ENCODE measurements around the gene TCP11L2.
"Not testable (repeated sequence)": the region's sequence is repeated elsewhere in the genome, so short reads cannot be mapped to it uniquely, and the experiment has no call there.

TCP11L2 gene

GRCh38 chr12:106308121-106308520 is 5.6 kb downstream of the TCP11L2 start:
- no peak for DNase-seq

DNA sequence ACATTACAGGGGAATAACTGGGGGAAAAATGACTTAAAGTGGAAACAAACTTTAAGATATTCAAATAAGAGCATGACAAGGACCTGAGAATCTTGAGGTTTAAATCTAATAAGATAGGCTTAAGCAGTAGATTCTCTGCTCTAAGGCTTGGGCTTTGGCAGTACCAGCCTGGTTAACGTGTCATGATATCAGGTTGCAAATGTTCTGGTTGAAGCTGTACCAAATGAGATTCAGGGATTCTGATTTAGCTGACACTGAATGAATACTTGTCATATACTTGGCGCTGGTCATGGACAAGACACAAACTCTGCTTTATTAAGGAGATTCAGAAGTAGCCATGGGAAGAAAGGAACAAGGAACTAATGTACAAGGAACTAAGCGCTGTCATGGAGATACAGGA is 6.1 kb downstream of the TCP11L2 start:
- DNase-seq, result no peak

GRCh38 chr12:106309671-106310505 is 7.4 kb downstream of the TCP11L2 start:
- no peak for DNase-seq

- no peak for DNase-seq
Observed at GRCh38 chr12:106310687-106311086, 8.2 kb downstream of the TCP11L2 start.

- DNase-seq, result no peak
Observed at GRCh38 chr12:106311139-106311538, 8.6 kb downstream of the TCP11L2 start.

- DNase-seq, result not testable (repeated sequence)
Observed at GRCh38 chr12:106313413-106313812, 10.9 kb downstream of the TCP11L2 start.

DNA sequence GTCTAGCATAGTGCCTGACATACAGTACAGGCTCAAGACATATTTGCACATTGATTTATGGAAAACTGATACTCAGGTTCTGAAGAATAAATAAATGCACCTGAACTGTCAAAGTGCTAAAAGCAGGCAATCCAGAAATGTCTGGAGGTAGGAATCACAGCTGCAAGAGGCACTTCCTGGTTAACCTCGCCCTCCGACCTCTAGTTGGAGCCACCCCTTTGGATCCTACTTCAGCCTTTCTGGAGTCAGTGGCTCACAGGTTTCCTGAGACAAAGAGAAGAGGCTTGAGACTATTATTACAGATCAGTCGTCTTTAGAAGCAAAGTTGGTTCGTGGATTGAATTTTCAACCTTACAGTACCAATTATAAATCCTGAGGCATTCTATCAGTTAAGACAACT is 13.0 kb downstream of the TCP11L2 start:
- no peak for DNase-seq

GRCh38 chr12:106317406-106318082 is 15.0 kb downstream of the TCP11L2 start:
- DNase-seq, result peak in 1 of 2 experiments; percentile 19

DNA sequence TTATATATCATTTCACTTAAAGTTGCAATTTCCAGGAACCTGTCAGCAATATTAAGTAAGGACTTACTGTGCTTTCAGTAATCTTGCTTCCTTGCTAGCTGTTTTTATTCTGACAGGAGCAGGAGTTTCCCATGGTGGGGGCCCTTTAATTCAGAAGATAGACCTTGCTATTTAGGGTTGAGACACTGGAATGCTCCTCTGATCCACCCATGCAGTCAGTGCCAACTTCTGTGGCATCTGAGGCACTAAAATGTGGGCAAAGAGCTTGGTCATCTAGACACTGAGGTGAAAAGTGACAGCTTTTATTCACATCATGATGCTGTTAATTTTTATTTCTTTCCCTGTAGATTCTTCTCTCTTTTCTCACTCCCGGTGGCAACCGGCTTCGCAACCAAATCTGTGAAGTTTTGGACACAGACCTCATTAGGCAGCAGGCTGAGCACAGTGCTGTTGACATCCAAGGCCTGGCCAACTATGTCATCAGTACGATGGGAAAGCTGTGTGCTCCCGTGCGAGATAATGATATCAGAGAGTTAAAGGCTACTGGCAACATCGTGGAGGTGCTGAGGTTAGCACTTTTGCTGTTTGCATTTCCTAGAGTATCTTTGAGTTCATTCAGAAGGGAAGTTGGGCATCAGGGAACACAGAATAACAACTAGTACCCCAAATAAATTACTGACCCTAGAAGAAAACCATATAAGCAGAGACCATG is 18.8 kb downstream of the TCP11L2 start:
- DNase-seq, result no peak

DNA sequence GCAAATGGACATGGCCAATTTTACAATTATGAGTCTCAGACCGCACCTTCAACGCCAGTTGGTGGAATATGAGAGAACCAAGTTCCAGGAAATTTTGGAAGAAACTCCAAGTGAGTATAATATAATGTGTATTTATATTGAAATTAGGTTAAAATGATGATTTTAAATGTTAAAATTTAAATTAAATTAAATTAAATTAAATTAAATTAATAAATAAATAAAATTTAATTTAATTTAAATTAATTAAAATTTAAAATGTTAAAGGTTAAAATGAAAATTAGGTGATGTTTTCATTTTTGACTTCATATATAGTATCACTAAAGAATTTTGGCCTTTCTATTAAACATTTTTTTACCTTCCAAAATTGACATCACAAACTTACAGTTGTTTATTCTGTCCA is 21.0 kb downstream of the TCP11L2 start:
- no peak for DNase-seq

GRCh38 chr12:106327309-106327869 is 24.9 kb downstream of the TCP11L2 start:
- no peak for DNase-seq

- no peak for DNase-seq
Observed at GRCh38 chr12:106328735-106329134, 26.2 kb downstream of the TCP11L2 start.

DNA sequence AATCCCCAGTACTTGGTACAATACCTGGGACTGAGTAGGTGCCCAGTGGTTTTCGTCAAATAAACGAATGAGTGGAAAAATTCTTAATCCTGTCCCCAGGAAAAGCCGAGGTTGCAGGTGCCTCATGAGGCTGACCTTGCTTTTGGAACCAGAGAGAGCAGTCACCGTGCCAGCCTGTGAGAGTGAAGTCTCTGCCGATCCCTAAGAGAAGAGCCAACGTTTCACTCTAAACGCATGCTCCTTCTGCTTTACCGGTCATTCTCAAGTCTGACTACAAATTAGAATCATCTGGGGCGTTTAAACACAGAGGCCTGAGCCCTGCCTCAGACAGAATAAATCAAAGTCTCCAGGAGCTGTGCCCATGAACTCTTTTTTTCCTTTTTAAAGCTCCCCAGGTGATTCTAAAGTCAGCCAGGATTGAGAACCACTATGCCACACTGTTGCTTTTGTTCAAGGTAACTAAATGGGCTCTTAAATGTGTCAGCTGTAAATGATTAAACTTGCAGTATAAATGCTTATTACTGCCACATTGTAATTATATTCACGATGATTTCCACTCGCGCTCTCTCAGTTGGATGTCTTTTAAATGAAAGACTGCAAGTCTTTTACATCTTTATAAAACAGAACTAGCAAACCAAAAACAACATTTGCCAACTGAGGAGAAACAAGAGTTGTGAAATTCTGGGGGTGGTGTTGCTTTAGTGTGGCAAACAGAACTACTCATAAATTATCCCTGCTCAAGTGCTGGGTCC is 26.9 kb downstream of the TCP11L2 start:
- no peak for DNase-seq

DNA sequence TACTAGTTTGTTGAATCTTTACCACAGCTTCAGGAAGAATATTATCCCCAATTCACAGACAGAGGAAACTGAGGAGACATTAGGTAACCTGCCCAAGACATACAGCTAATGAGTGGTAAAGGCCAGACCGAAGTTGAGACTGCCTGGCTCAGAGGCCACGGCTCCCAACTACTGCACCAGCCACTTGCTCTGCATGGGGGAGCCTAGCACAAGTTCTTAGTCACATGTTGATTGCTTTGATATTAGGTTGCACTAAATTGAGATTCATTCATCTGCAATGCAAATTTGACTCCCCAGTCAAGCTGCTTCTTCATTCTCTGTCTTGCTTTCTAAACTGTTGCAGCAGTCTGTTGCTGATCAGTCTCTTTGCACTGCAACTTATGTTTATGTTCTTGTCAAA is 29.1 kb downstream of the TCP11L2 start:
- DNase-seq, result no peak

DNA sequence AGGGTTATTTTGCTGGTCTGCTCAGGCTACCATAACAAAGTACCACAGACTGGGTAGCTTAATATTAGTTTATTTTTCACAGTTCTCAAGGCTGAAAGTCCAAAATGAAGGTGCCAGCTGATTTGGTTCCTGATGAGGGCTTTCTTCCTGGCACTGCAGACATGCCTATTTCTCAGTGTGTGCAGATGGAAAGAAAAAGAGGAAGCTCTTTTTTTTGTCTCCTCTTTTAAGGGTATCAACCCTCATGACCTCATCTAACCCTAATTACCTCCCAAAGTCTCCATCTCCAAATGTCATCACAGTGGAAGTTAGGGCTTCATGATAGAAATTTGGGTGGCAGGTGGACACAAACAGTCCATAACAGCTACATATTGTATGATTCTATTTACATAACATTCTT is 30.0 kb downstream of the TCP11L2 start:
- DNase-seq, result no peak

GRCh38 chr12:106333010-106333409 is 30.5 kb downstream of the TCP11L2 start:
- no peak for DNase-seq

DNA sequence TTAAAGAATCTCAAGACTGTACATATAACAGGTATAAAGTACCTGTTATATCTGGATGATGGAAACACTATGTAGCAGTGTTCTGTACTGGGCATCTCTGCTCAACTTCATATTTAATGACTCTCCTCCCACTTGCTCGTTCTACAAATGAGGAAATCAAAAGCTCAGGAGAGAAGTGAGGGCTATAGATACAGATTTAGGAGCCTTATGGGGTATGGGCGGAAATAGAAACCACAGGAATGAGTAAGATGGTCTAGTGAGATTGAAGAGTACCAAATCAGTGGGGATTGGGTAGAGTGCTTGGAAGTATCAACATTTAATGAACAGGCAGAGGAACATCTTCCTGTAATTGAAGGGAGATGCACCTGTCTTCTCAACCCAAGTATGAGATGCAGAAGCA is 31.2 kb downstream of the TCP11L2 start:
- DNase-seq, result no peak

DNA sequence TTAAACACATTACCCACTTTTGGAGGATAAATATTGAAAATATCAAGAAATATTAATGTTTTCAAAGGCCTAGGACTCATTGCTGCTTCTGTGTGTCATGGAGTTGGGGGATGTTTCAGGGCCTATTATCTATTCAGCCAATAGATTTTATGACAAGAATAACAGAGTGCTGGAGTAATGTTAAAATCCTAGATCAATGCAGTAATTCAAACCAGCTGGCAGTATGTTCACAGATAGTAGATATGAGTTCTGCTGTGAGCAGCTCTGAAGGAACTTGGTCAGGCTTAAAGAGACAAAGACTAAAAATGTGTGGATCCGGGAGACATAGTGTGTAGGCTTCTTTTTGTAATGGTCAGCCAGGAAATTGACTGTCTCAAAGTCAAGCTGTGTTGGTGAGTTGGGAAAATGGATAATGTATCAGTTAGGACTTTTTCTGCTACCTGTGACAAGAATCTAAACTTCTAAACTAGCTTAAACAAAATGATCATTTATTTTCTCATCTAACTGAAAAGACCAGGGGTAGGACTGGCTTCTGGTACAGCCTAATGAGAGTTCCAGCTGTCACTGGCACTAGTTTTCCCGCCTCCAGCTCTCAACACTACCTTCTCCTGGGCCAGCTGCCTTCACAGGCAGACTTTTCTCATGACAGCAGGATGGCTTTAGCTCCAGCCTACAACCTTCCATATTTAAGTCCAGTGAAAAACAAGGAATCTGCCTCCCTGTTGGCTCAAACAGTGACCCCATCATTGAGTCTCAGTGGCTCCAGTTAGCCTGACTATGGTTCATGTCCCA is 38.7 kb downstream of the TCP11L2 start:
- no peak for DNase-seq

DNA sequence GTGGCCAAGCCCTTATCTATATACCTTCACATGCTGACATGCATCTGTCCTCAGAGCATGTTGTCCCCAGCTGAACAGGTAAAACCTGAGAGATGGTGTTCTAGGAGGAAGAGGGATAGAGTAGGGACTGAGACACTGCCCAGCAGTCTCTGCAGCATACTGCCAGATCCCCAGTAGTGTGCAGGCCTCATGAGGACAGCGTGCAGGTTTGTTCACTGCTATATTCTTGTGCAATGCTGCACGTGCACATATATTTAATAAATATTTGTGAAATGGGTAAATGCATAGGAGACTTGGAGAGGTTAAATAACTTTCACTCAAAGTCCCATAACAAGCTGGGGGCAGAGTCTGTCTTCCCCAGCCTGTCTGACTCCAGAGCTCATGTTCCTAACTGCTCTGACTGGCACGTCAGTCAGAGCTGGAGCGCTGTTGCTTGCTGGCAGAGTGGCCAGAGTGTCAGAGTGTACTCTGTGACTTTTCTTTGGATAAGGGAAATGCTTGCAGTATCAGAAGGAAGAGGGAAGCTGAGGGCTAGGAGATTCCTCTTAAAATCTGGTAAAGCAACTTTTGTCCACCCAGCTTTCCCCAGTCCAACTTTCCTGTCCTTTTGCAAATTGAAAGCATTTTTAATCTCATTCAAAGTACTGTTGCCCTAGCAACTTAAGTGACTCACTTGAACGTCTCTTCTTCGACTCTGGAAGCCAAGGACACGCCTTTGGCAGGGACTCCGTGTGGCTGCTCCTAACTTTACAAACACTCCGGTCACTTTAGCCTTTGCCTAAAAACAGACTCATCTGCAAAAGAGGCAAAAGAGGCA is 40.1 kb downstream of the TCP11L2 start:
- DNase-seq, result peak in 1 of 2 experiments; percentile 26

DNA sequence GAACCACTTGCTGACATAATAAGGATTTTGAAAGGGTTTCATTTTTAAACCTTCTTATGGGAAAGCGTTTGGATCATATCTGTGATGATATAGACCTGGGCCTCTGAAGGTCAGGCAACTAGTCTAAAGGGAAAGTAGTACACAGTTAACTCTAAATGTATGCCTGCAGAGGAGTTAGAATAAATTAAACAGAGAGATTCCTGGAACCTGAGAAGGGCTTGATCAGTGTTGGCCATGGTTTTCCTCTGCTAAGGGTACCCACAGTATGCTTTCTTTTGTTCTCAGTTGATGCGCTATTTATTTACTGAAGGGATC is 40.6 kb downstream of the TCP11L2 start:
- no peak for DNase-seq

GRCh38 chr12:106344131-106344530 is 41.6 kb downstream of the TCP11L2 start:
- no peak for DNase-seq

Data from NCI-H446 (cell line).